CD14-positive monocyte (primary cell): ENCODE data around the gene CFAP299. TPM values are rescaled to one million over a fixed set of nuclear protein-coding genes. Genes with fewer than 3 reads are reported as not detected.

Experiments used
- DNase-seq, 3 donors: peaks; one replicate each; pipeline ENCODE4 v3.0.0-alpha.2; 2011 to 2022
- H2AFZ ChIP-seq: 2 replicates; pipeline ENCODE4 v1.6.0; 2012; ENCODE audit warnings: mild to moderate bottlenecking, low read depth, low read length, inconsistent platforms; ENCODE audit not compliant: insufficient read depth, poor library complexity, severe bottlenecking
- H3K27ac ChIP-seq, 2 donors: 1 replicate in 1 of 2; 2 replicates in 1 of 2; pipeline ENCODE4 v1.5.1; 2012 to 2013; ENCODE audit warnings: low read length in 2 of 2, control low read depth in 1 of 2, inconsistent platforms in 1 of 2, low read depth in 1 of 2, mild to moderate bottlenecking in 1 of 2
- H3K27me3 ChIP-seq, 2 donors: one replicate each; pipeline versions ENCODE4 v1.6.0 to v1.6.1; 2011 to 2013; ENCODE audit warnings: low read length in 2 of 2; ENCODE audit not compliant: control insufficient read depth in 2 of 2, insufficient read depth in 2 of 2
- H3K36me3 ChIP-seq, 2 donors: replicated peaks in 1 of 2; 1 replicate in 1 of 2; 2 replicates in 1 of 2; pipeline versions ENCODE4 v1.5.1 to v1.6.1; 2012 to 2013; ENCODE audit warnings: low read length in 2 of 2, control low read depth in 1 of 2, inconsistent platforms in 1 of 2, mild to moderate bottlenecking in 1 of 2; ENCODE audit not compliant: insufficient read depth in 2 of 2, control insufficient read depth in 1 of 2
- H3K4me1 ChIP-seq, 2 donors: 1 replicate in 1 of 2; 2 replicates in 1 of 2; pipeline versions ENCODE4 v1.5.1 to v1.6.1; 2012 to 2013; ENCODE audit warnings: low read length in 2 of 2, control low read depth in 1 of 2, inconsistent platforms in 1 of 2, mild to moderate bottlenecking in 1 of 2, moderate library complexity in 1 of 2; ENCODE audit not compliant: insufficient read depth in 2 of 2, control insufficient read depth in 1 of 2
- H3K4me2 ChIP-seq: replicated peaks from 2 replicates; pipeline ENCODE3; 2012; ENCODE audit warnings: low read length, moderate library complexity, mild to moderate bottlenecking; ENCODE audit not compliant: poor library complexity, severe bottlenecking; ENCODE audit errors: extremely low read depth
- H3K4me3 ChIP-seq, 3 experiments: fragments of 200-600 bp in 1 of 3; sonication (generic) in 1 of 3; replicated peaks in 1 of 3; 1 replicate in 2 of 3; 2 replicates in 1 of 3; pipeline ENCODE4 v1.5.1; 2011 to 2013; ENCODE audit warnings: low read length in 3 of 3, mild to moderate bottlenecking in 3 of 3, control low read depth in 2 of 3, low read depth in 2 of 3, inconsistent platforms in 1 of 3, moderate library complexity in 1 of 3
- H3K79me2 ChIP-seq: 2 replicates; pipeline ENCODE4 v1.6.0; 2012; ENCODE audit warnings: mild to moderate bottlenecking, control low read depth, inconsistent platforms, low read length, moderate library complexity; ENCODE audit not compliant: insufficient read depth
- H3K9ac ChIP-seq: 2 replicates; pipeline ENCODE4 v1.6.0; 2017; ENCODE audit warnings: low read length, mild to moderate bottlenecking; ENCODE audit not compliant: insufficient read depth, poor library complexity, severe bottlenecking
- H3K9me3 ChIP-seq, 2 donors: replicated peaks in 1 of 2; 1 replicate in 1 of 2; 2 replicates in 1 of 2; pipeline versions ENCODE4 v1.5.1 to v1.6.1; 2012 to 2013; ENCODE audit warnings: low read length in 2 of 2, control low read depth in 1 of 2; ENCODE audit not compliant: control insufficient read depth in 1 of 2, insufficient read depth in 1 of 2
- H4K20me1 ChIP-seq: 2 replicates; pipeline ENCODE4 v1.6.0; 2012; ENCODE audit warnings: mild to moderate bottlenecking, low read length, control low read depth, moderate library complexity; ENCODE audit not compliant: insufficient read depth
- H3K27ac Mint-ChIP-seq, 7 donors: one replicate each; pipeline ENCODE4 v1.8.0; 2020; ENCODE audit warnings: mild to moderate bottlenecking in 7 of 7, mixed read lengths in 7 of 7, moderate library complexity in 6 of 7, inconsistent platforms in 2 of 7
- H3K27me3 Mint-ChIP-seq, 3 donors: one replicate each; pipeline ENCODE4 v1.8.0; 2021 to 2022; ENCODE audit warnings: low read depth in 3 of 3, mild to moderate bottlenecking in 3 of 3, mixed read lengths in 3 of 3, moderate library complexity in 3 of 3, inconsistent platforms in 1 of 3
- H3K36me3 Mint-ChIP-seq, 2 donors: one replicate each; pipeline ENCODE4 v1.8.0; 2020; ENCODE audit warnings: mixed read lengths in 2 of 2, inconsistent platforms in 1 of 2, mild to moderate bottlenecking in 1 of 2
- H3K4me1 Mint-ChIP-seq: one replicate; pipeline ENCODE4 v1.8.0; 2020; ENCODE audit warnings: mild to moderate bottlenecking, mixed read lengths
- H3K4me3 Mint-ChIP-seq, 2 donors: one replicate each; pipeline ENCODE4 v1.8.0; 2020; ENCODE audit warnings: mild to moderate bottlenecking in 2 of 2, mixed read lengths in 2 of 2, moderate library complexity in 1 of 2
- H3K9me3 Mint-ChIP-seq, 7 donors: one replicate each; pipeline ENCODE4 v1.8.0; 2020 to 2022; ENCODE audit warnings: mixed read lengths in 7 of 7, mild to moderate bottlenecking in 6 of 7, moderate library complexity in 6 of 7, inconsistent platforms in 2 of 7
- WGBS: methylation state at CpG from one replicate; pipeline ENCODE4 v1.1.5; 2013; ENCODE audit warnings: missing lambda C conversion rate; ENCODE audit not compliant: insufficient coverage; 5-methylcytosine and 5-hydroxymethylcytosine counted together
- intact Hi-C, 2 donors: fragments of 100-400 bp; cut with micrococcal nuclease; formaldehyde crosslinking; loops; one replicate each; pipeline versions ENCODE4 v1.15.0 to v1.15.1; 2023
- polyA plus RNA-seq, 3 donors: library from polyadenylated mRNA; depleted of rRNA in 1 of 3; unstranded in 2 of 3; stranded (reverse) in 1 of 3; fragments of 300-500 nt in 2 of 3; fragments of >200 nt in 1 of 3; fragmentation: Illumina TruSeq in 2 of 3; gene quantifications; 1 replicate in 2 of 3; 2 replicates in 1 of 3; pipeline ENCODE4 v1.2.3, GENCODE V29; 2012 to 2021
- TF ChIP-seq, protein P1 (sequence below): fragments of 200-600 bp; IDR thresholded peaks from one replicate; pipeline ENCODE4 v1.8.0; 2022; ENCODE audit warnings: antibody characterized with exemption, mild to moderate bottlenecking

The CFAP299 gene
- polyA plus RNA-seq, 3 donors = not detected

DNA sequence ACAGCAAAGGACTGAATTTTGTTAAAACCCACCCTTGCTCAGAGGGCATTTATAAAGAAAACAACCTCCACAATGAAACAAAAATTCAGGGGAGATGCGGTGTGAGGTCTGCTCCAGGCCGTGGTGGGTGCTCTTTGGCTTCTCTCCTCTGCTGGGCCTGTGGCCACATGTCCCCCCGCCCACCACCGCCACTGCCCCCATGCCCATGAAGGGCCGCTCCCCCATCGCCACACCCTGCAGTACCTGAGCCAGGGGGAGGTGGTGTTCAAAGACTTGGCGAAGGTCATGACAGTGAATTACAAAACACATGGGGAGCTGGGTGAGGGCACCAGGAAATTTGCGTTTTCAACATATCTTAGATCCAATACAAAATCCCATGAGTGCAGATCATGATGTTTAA is 14.2 kb upstream of the CFAP299 start:
- no peaks in the 10 kb centered on the region for H3K9me3 Mint-ChIP-seq
- H3K79me2 ChIP-seq = no peaks in the 10 kb centered on the region

DNA sequence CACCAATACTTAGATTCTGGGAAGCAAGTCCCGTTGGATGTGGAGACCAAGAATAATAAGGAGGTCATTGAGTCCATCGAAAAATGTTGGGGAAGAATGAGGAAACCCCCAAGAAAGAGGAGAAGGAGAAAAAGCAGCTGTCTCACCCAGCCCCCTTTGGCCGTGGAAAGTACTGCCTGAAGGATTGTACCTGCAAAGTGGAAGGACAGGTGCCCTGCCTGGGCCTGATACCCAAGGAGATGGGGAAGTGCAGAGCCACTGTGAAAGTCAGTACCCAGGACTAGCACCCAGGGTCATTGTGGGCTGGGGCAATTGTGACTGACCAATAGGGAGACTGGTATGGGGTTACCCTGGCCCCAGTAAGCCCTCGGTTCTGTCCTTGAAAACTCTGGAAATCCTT is 13.8 kb upstream of the CFAP299 start:
- H3K9me3 ChIP-seq = no peaks in the 10 kb centered on the region
- H3K4me1 ChIP-seq = no peaks in the 10 kb centered on the region
- no peak overlapping the region for H2AFZ ChIP-seq
- H3K27me3 ChIP-seq = no peaks in the 10 kb centered on the region
- TF ChIP-seq, protein P1, sequence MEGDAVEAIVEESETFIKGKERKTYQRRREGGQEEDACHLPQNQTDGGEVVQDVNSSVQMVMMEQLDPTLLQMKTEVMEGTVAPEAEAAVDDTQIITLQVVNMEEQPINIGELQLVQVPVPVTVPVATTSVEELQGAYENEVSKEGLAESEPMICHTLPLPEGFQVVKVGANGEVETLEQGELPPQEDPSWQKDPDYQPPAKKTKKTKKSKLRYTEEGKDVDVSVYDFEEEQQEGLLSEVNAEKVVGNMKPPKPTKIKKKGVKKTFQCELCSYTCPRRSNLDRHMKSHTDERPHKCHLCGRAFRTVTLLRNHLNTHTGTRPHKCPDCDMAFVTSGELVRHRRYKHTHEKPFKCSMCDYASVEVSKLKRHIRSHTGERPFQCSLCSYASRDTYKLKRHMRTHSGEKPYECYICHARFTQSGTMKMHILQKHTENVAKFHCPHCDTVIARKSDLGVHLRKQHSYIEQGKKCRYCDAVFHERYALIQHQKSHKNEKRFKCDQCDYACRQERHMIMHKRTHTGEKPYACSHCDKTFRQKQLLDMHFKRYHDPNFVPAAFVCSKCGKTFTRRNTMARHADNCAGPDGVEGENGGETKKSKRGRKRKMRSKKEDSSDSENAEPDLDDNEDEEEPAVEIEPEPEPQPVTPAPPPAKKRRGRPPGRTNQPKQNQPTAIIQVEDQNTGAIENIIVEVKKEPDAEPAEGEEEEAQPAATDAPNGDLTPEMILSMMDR = no peak
- H4K20me1 ChIP-seq = no peaks in the 10 kb centered on the region
- H3K9ac ChIP-seq = no peak overlapping the region
- H3K79me2 ChIP-seq = no peaks in the 10 kb centered on the region
- no peak overlapping the region for H3K27ac ChIP-seq
- Mint-ChIP-seq H3K27ac (no peak overlapping the region), H3K4me1 (no peaks in the 10 kb centered on the region), H3K9me3 (no peaks in the 10 kb centered on the region), H3K4me3 (no peak overlapping the region), H3K27me3 (peaks cover 0 to 2% (median 0%) of the 10 kb centered on the region in 3 donors), H3K36me3 (no peaks in the 10 kb centered on the region)
- intact Hi-C loops = no loop called here
- H3K4me2 ChIP-seq = no peak overlapping the region
- no peak for DNase-seq
- no peak overlapping the region for H3K4me3 ChIP-seq
- 92% methylated on average over 2 of the region's 4 CpGs for WGBS
- no peaks in the 10 kb centered on the region for H3K36me3 ChIP-seq

More for the DNA sequence above, 14.2 kb upstream of the CFAP299 start:
- H3K27me3 Mint-ChIP-seq = peaks cover 0 to 2% (median 0%) of the 10 kb centered on the region in 3 donors
- H3K27ac Mint-ChIP-seq = no peak overlapping the region
- no peak overlapping the region for H3K9ac ChIP-seq
- no peaks in the 10 kb centered on the region for H3K4me1 ChIP-seq
- H3K27me3 ChIP-seq = no peaks in the 10 kb centered on the region
- 100% methylated on average over 1 of the region's 8 CpGs for WGBS
- H2AFZ ChIP-seq = no peak overlapping the region
- no peaks in the 10 kb centered on the region for H4K20me1 ChIP-seq
- no peak for DNase-seq
- H3K4me2 ChIP-seq = no peak overlapping the region
- H3K4me3 ChIP-seq = no peak overlapping the region
- intact Hi-C loops = no loop called here
- TF ChIP-seq, protein P1 = no peak
- H3K36me3 ChIP-seq = no peaks in the 10 kb centered on the region
- H3K36me3 Mint-ChIP-seq = no peaks in the 10 kb centered on the region
- no peak overlapping the region for H3K27ac ChIP-seq
- H3K4me3 Mint-ChIP-seq = no peak overlapping the region
- no peaks in the 10 kb centered on the region for H3K9me3 ChIP-seq
- no peaks in the 10 kb centered on the region for H3K4me1 Mint-ChIP-seq
